Neural progenitor cell (in vitro differentiated cells): ENCODE data around the gene SNX13.

Experiments used
- EZH2 ChIP-seq: fragments of 200-600 bp; sonication (generic); IDR thresholded peaks from 2 replicates; pipeline ENCODE4 v1.6.1; 2017; ENCODE audit warnings: antibody characterized with exemption, mild to moderate bottlenecking, moderate library complexity
- TF ChIP-seq, protein P1 (sequence below): fragments of 200-600 bp; sonication (generic); IDR thresholded peaks from 2 replicates; pipeline ENCODE4 v1.5.1; 2017; ENCODE audit warnings: antibody characterized with exemption, mild to moderate bottlenecking

DNA sequence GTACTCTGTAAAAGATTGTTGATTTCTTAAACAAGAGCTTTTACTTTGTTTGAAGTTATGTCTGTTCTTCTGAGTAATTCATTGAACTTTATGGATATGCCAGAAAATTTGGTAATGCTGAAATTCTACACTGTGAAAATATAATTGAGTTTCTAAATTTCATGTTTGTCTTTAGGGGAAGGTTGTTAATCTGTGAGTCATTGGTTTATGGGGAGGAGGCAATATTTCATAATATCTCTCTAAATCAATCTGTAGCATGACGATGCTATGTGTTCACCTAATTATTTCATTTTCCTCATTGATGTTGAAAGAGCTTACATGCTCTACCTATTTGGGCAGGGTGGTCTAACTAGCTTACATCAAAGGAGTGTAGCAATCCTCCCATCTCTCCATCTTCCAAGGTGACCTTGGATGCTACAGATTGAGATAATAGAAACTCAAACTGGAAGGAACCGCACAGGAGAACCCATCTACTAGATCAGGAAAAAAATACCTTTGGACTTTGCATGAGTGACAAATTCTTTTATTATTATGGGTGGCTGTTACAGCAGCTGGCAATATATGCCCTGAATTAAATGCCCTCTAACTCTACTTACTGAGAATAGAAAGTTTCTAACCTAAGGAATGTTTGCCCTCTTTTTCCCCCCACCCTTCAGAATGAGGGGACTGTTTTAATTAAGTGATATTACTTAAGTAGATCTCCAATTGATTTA is 8.4 kb upstream of the SNX13 start:
- TF ChIP-seq, protein P1, sequence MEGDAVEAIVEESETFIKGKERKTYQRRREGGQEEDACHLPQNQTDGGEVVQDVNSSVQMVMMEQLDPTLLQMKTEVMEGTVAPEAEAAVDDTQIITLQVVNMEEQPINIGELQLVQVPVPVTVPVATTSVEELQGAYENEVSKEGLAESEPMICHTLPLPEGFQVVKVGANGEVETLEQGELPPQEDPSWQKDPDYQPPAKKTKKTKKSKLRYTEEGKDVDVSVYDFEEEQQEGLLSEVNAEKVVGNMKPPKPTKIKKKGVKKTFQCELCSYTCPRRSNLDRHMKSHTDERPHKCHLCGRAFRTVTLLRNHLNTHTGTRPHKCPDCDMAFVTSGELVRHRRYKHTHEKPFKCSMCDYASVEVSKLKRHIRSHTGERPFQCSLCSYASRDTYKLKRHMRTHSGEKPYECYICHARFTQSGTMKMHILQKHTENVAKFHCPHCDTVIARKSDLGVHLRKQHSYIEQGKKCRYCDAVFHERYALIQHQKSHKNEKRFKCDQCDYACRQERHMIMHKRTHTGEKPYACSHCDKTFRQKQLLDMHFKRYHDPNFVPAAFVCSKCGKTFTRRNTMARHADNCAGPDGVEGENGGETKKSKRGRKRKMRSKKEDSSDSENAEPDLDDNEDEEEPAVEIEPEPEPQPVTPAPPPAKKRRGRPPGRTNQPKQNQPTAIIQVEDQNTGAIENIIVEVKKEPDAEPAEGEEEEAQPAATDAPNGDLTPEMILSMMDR = no peak
- TF ChIP-seq EZH2 = no peak
